Activated naive CD8-positive, alpha-beta T cell treated with anti-CD3 and anti-CD28 coated beads, Interleukin-2, amount 10 ng/mL, durations not matched to agents 7 days and 5 days (primary cell): ENCODE measurements around the gene RBM6. TPM values are rescaled to one million over a fixed set of nuclear protein-coding genes. Genes with fewer than 3 reads are reported as not detected.
"Not testable (repeated sequence)": the region's sequence is repeated elsewhere in the genome, so short reads cannot be mapped to it uniquely, and the experiment has no call there.

Source experiments
- ATAC-seq: fragments of 150-1000 bp; cut with Tn5 transposase; one replicate; pipeline ENCODE4 v1.10.0; 2021; ENCODE audit warnings: low read depth, moderate library complexity
- POLR2A ChIA-PET: fragments of 350-600 bp; sonication (Branson Sonifier 250); formaldehyde crosslinking; loops from one replicate; lab custom pipeline; 2021; ENCODE audit warnings: antibody characterized with exemption; lab: Charles Lee
- DNase-seq: peaks from one replicate; pipeline ENCODE4 v3.0.0; 2021
- H3K27ac Mint-ChIP-seq: one replicate; pipeline ENCODE4 v1.8.0; 2022; ENCODE audit warnings: mild to moderate bottlenecking, mixed read lengths
- H3K27me3 Mint-ChIP-seq: one replicate; pipeline ENCODE4 v1.8.0; 2022; ENCODE audit warnings: mild to moderate bottlenecking, moderate library complexity, mixed read lengths
- H3K36me3 Mint-ChIP-seq: one replicate; pipeline ENCODE4 v1.8.0; 2021; ENCODE audit warnings: mild to moderate bottlenecking, mixed read lengths
- H3K4me1 Mint-ChIP-seq: one replicate; pipeline ENCODE4 v1.8.0; 2021; ENCODE audit warnings: mixed read lengths
- H3K4me3 Mint-ChIP-seq: one replicate; pipeline ENCODE4 v1.8.0; 2022; ENCODE audit warnings: mild to moderate bottlenecking, moderate library complexity, mixed read lengths
- H3K9me3 Mint-ChIP-seq: one replicate; pipeline ENCODE4 v1.8.0; 2021; ENCODE audit warnings: mixed read lengths
- total RNA-seq, 2 experiments: library from RNA; stranded (reverse); gene quantifications; one replicate each; pipeline ENCODE4 v1.2.3, GENCODE V29; 2021

Gene RBM6
- total RNA-seq, 2 experiments from 2014 or later, result 147 TPM

DNA sequence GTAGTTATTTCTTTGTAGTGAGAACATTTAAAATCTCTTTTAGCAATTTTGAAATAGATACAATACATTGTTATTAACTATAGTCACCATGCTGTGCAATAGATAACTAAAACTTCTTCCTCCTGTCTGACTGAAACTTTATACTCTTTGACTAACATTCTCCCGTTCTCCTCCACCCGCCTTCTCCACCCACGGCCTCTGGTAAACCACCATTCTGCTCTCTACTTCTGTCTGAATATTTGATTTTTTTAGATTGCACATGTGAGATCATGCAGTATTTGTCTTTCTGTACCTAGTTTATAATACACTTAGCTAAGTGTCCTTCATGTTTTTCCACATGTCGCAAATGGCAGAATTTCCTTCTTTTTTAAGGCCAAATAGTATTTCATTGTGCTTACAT lies 76.0 kb downstream of the RBM6 start:
- peaks cover 8% of the 10 kb centered on the region for H3K4me1 Mint-ChIP-seq
- no peak overlapping the region for H3K4me3 Mint-ChIP-seq
- no peak for DNase-seq
- ATAC-seq, result no peak
- H3K27ac Mint-ChIP-seq, result no peak overlapping the region
- no peaks in the 10 kb centered on the region for H3K27me3 Mint-ChIP-seq
- POLR2A ChIA-PET, result no interaction called here
- no peaks in the 10 kb centered on the region for H3K9me3 Mint-ChIP-seq
- peaks cover 29% of the 10 kb centered on the region for H3K36me3 Mint-ChIP-seq

GRCh38 chr3:50028346-50028745 lies 88.4 kb downstream of the RBM6 start:
- ATAC-seq, result no peak
- peaks cover 20% of the 10 kb centered on the region for H3K36me3 Mint-ChIP-seq
- H3K27me3 Mint-ChIP-seq, result no peaks in the 10 kb centered on the region

GRCh38 chr3:50031201-50031600 lies 91.3 kb downstream of the RBM6 start:
- POLR2A ChIA-PET, H3K4me1 Mint-ChIP-seq, DNase-seq, H3K27me3 Mint-ChIP-seq, H3K9me3 Mint-ChIP-seq, H3K4me3 Mint-ChIP-seq, ATAC-seq: not testable (repeated sequence)
- Mint-ChIP-seq H3K27ac (peak overlapping the region; percentile 33), H3K36me3 (peaks cover 20% of the 10 kb centered on the region)

More at GRCh38 chr3:50028346-50028745, 88.4 kb downstream of the RBM6 start:
- POLR2A ChIA-PET, result no interaction called here
- Mint-ChIP-seq H3K9me3 (peaks cover 2% of the 10 kb centered on the region), H3K4me3 (no peak overlapping the region), H3K4me1 (peaks cover 7% of the 10 kb centered on the region), H3K27ac (no peak overlapping the region)
- DNase-seq, result no peak

- Mint-ChIP-seq H3K4me3 (no peak overlapping the region), H3K4me1 (peaks cover 13% of the 10 kb centered on the region), H3K9me3 (no peaks in the 10 kb centered on the region), H3K27me3 (no peaks in the 10 kb centered on the region), H3K27ac (no peak overlapping the region), H3K36me3 (peaks cover 8% of the 10 kb centered on the region)
- POLR2A ChIA-PET, result no interaction called here
- DNase-seq (no peak), ATAC-seq (no peak)
These were observed 105.0 kb downstream of the RBM6 start for GRCh38 chr3:50044976-50045375.

GRCh38 chr3:50047426-50047825 lies 107.5 kb downstream of the RBM6 start:
- H3K27me3 Mint-ChIP-seq, result no peaks in the 10 kb centered on the region
- ATAC-seq (no peak), DNase-seq (no peak)
- peaks cover 7% of the 10 kb centered on the region for H3K4me1 Mint-ChIP-seq
- H3K36me3 Mint-ChIP-seq, result peaks cover 12% of the 10 kb centered on the region
- H3K9me3 Mint-ChIP-seq, result no peaks in the 10 kb centered on the region
- peak overlapping the region; percentile 14 for H3K27ac Mint-ChIP-seq
- POLR2A ChIA-PET, result no interaction called here
- H3K4me3 Mint-ChIP-seq, result no peak overlapping the region

DNA sequence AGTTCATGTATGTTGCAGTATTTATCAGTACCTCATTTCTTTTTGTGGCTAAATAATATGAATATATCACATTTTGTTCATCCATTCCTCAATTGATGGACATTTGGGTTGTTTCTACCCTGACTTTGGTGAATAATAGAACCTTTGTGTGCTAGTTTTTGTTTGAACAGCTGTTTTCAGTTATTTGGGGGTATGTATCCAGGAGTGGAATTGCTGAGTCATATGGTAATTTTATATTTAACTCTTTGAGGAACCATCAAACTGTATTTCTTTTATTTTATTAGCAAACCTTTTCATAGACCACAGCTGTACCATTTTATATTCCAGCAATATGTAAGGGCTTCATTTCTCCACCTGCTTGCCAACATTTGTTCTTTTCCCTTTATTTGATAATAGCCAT lies 110.4 kb downstream of the RBM6 start:
- no peaks in the 10 kb centered on the region for H3K27me3 Mint-ChIP-seq
- no peak overlapping the region for H3K27ac Mint-ChIP-seq
- no peaks in the 10 kb centered on the region for H3K9me3 Mint-ChIP-seq
- H3K36me3 Mint-ChIP-seq, result peaks cover 27% of the 10 kb centered on the region
- peaks cover 11% of the 10 kb centered on the region for H3K4me1 Mint-ChIP-seq
- POLR2A ChIA-PET, result no interaction called here
- ATAC-seq (no peak), DNase-seq (no peak)
- no peak overlapping the region for H3K4me3 Mint-ChIP-seq

DNA sequence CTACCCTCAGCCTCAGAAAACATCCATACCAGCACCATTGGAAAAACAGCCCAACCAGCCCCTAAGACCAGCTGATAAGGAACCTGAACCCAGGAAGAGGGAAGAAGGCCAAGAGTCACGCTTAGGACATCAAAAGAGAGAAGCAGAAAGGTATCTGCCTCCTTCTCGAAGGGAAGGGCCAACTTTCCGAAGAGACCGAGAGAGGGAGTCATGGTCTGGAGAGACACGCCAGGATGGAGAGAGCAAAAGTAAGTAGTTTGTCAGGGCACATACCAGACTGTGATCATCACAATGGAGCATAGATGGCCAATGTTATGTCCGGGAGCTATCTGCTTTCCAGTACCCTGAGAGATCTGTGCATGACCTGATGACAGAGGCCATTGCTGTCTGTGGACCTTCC lies 117.8 kb downstream of the RBM6 start:
- no peak overlapping the region for H3K4me3 Mint-ChIP-seq
- no peak for DNase-seq
- peaks cover 4% of the 10 kb centered on the region for H3K4me1 Mint-ChIP-seq
- no peaks in the 10 kb centered on the region for H3K27me3 Mint-ChIP-seq
- no peak overlapping the region for H3K27ac Mint-ChIP-seq
- no peak for ATAC-seq
- peaks cover 53% of the 10 kb centered on the region for H3K36me3 Mint-ChIP-seq
- POLR2A ChIA-PET, result interaction anchor here (0.6 kb wide), 1 partner anchor 775 kb away, joined by 3 read pairs; no protein-coding TSS in a partner anchor
- no peaks in the 10 kb centered on the region for H3K9me3 Mint-ChIP-seq

GRCh38 chr3:50068134-50068533 lies 128.2 kb downstream of the RBM6 start:
- POLR2A ChIA-PET, result no interaction called here
- Mint-ChIP-seq H3K27ac (no peak overlapping the region), H3K27me3 (no peaks in the 10 kb centered on the region), H3K4me1 (no peaks in the 10 kb centered on the region), H3K4me3 (no peak overlapping the region), H3K36me3 (peaks cover 39% of the 10 kb centered on the region), H3K9me3 (no peaks in the 10 kb centered on the region)
- ATAC-seq (no peak), DNase-seq (no peak)

- POLR2A ChIA-PET, result no interaction called here
- Mint-ChIP-seq H3K4me1 (peaks cover 16% of the 10 kb centered on the region), H3K9me3 (no peaks in the 10 kb centered on the region), H3K27ac (no peak overlapping the region), H3K27me3 (no peaks in the 10 kb centered on the region), H3K4me3 (no peak overlapping the region), H3K36me3 (peaks cover 22% of the 10 kb centered on the region)
- DNase-seq, result no peak
- no peak for ATAC-seq
These were observed 138.1 kb downstream of the RBM6 start for GRCh38 chr3:50078091-50078490.

GRCh38 chr3:50078622-50079021 lies 138.7 kb downstream of the RBM6 start:
- ATAC-seq, result no peak
- DNase-seq, result no peak
- POLR2A ChIA-PET, result no interaction called here
- peaks cover 18% of the 10 kb centered on the region for H3K4me1 Mint-ChIP-seq
- H3K27me3 Mint-ChIP-seq, result no peaks in the 10 kb centered on the region
- peak overlapping the region; percentile 22 for H3K27ac Mint-ChIP-seq
- H3K9me3 Mint-ChIP-seq, result no peaks in the 10 kb centered on the region
- peaks cover 17% of the 10 kb centered on the region for H3K36me3 Mint-ChIP-seq
- no peak overlapping the region for H3K4me3 Mint-ChIP-seq

GRCh38 chr3:50084951-50085350 lies 145.0 kb downstream of the RBM6 start:
- POLR2A ChIA-PET, H3K27me3 Mint-ChIP-seq, ATAC-seq, H3K36me3 Mint-ChIP-seq, H3K9me3 Mint-ChIP-seq, H3K4me3 Mint-ChIP-seq, H3K27ac Mint-ChIP-seq, DNase-seq: not testable (repeated sequence)
- peaks cover 15% of the 10 kb centered on the region for H3K4me1 Mint-ChIP-seq

DNA sequence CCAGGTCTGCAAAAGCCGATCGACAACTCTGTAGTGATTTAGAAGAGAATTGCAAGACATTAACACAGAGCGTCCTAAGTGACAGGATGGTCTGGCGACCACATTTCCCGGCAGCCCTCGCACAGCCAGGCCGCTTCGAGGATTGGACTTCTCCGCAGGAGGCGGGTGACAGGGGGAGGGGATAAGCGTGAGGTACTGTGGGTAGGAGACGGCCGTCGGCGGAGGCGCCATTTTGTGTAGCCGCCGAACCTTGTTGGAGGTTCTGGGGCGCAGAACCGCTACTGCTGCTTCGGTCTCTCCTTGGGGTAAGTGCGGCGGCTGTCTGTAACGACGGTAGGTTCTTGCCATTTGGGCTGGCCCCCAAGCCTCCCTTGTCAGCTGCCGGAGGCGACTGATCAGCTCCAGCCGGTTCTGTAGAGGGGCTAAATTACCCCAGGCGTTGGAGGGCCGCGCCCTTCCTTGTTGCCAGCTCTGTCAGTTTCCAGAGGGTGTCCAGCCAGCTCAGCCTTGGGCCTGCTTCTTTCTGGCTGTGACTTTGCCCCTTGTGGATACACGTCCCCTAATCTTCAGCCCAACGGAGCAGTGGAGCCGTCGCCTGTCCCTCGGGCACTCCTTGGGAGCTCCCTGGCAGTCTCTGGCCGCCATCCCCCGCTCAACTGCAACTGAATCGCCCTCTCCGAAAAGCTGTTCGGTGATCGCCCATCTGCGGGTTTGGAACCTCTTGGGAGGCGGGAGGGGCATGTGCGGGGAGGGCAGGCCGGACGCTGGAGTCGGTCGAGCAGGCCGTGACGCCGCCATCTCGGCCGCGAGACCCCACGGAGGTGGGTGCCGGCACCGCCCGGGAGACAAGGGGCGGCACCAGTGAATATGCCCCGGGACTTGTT lies 149.0 kb downstream of the RBM6 start, which contains the start of gene RBM5:
TSS of gene RBM5 (plus strand) at position 195 of the 884 bp plus-strand sequence. CDS start 1,516 bp downstream, outside the sequence.
- peaks cover 22% of the 10 kb centered on the region for H3K36me3 Mint-ChIP-seq
- peak within 1 kb of the TSS; percentile 95 for H3K4me3 Mint-ChIP-seq
- POLR2A ChIA-PET, result interaction anchor here (0.5 to 1.8 kb wide), 8 partner anchors 13 to 284 kb away, joined by 3 to 10 read pairs (median 3); partner anchors contain the start of genes RBM6 and UBA7
- DNase-seq, result peak; percentile 89
- peaks cover 24% of the 10 kb centered on the region for H3K4me1 Mint-ChIP-seq
- no peaks in the 10 kb centered on the region for H3K27me3 Mint-ChIP-seq
- H3K27ac Mint-ChIP-seq, result peak within 1 kb of the TSS; percentile 95
- no peaks in the 10 kb centered on the region for H3K9me3 Mint-ChIP-seq
- ATAC-seq, result peak; percentile 99

GRCh38 chr3:50089609-50089945 lies 149.6 kb downstream of the RBM6 start:
- DNase-seq (no peak), ATAC-seq (peak; percentile 1)
- H3K4me1 Mint-ChIP-seq, result peaks cover 24% of the 10 kb centered on the region
- H3K9me3 Mint-ChIP-seq, result no peaks in the 10 kb centered on the region
- H3K36me3 Mint-ChIP-seq, result peaks cover 22% of the 10 kb centered on the region
- peak overlapping the region; percentile 95 for H3K4me3 Mint-ChIP-seq
- POLR2A ChIA-PET, result interaction anchor here (0.5 to 1.8 kb wide), 7 partner anchors 14 to 284 kb away, joined by 3 to 10 read pairs (median 3); partner anchors contain the start of genes RBM6 and UBA7
- no peaks in the 10 kb centered on the region for H3K27me3 Mint-ChIP-seq
- peak overlapping the region; percentile 95 for H3K27ac Mint-ChIP-seq

DNA sequence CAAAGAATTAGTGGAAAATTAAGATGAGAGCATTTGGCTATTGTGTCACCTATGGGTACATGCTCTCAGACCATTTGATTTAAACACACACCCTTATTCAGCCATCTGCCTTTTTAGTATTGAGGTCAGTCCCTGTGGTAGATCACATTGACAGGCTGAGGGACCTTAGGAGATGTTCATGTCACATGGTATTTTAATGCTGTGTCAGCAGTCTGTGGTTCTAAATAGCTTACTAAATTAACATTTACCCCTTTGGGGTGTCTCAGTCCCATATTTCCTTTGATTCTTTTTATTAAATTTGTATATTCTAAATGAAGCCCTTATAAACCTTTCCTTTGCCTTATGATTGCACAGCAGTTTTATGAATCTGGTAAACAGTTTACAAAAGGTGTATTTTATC lies 151.0 kb downstream of the RBM6 start:
- no peak for DNase-seq
- Mint-ChIP-seq H3K36me3 (peaks cover 30% of the 10 kb centered on the region), H3K9me3 (no peaks in the 10 kb centered on the region), H3K4me1 (peaks cover 29% of the 10 kb centered on the region), H3K4me3 (peak overlapping the region; percentile 95), H3K27ac (peak overlapping the region; percentile 95), H3K27me3 (no peaks in the 10 kb centered on the region)
- no peak for ATAC-seq
- POLR2A ChIA-PET, result no interaction called here
